K562 (cell line): Measurements from ENCODE around the gene SELENOM. TPM values are rescaled to one million over a fixed set of nuclear protein-coding genes. Genes with fewer than 3 reads are reported as not detected.

Experiments used
- ATAC-seq: fragments of 200-7000 bp; cut with Tn5 transposase; 3 replicates; pipeline ENCODE4 v1.9.1; 2020; ENCODE audit warnings: moderate library complexity
- BruUV-seq: library from RNA; stranded (reverse); fragments of 400-500 nt; replicated peaks from 2 replicates; lab custom pipeline; 2021; lab: Mats Ljungman, UMichigan
- CTCF ChIA-PET: fragments of 300-600 bp; formaldehyde crosslinking; extraction: SDS; loops from one replicate; lab custom pipeline; 2021; ENCODE audit warnings: low intra/inter-chr PET ratio; lab: Yijun Ruan, JAX
- POLR2A ChIA-PET: fragments of 300-600, 350-650 bp; sonication (Branson Sonifier 250); formaldehyde crosslinking; extraction: SDS; loops from one replicate; lab custom pipeline; 2021; ENCODE audit warnings: antibody characterized with exemption, inconsistent platforms; lab: Yijun Ruan, JAX
- DNase-seq, 4 experiments: peaks; one replicate each; pipeline versions ENCODE4 v3.0.0 to v3.0.0-alpha.2; 2011 to 2018; ENCODE audit warnings: low spot score in 3 of 4, mixed read lengths in 3 of 4; ENCODE audit errors: extremely low read depth in 1 of 4
- FAIRE-seq: peaks from 2 replicates; lab custom pipeline; 2011; peaks lifted over from hg19 to GRCh38; lab: Jason Lieb, UNC
- H2AFZ ChIP-seq: 2 replicates; pipeline ENCODE4 v1.6.0; 2011; ENCODE audit warnings: low read depth, low read length, control low read depth, inconsistent platforms
- H3K27ac ChIP-seq: fragments of 200-600 bp; 3 replicates; pipeline ENCODE4 v1.8.0; 2011; ENCODE audit warnings: low read depth, mild to moderate bottlenecking, control low read depth, inconsistent platforms, low read length, moderate library complexity, mixed read lengths; ENCODE audit errors: extremely low read depth
- H3K27me3 ChIP-seq, 2 experiments: fragments of 300-600 bp in 1 of 2; 2 replicates in 1 of 2; 3 replicates in 1 of 2; pipeline versions ENCODE4 v1.6.0 to v1.8.0; 2011; ENCODE audit warnings: inconsistent platforms in 2 of 2, low read length in 2 of 2, mild to moderate bottlenecking in 1 of 2, mixed read lengths in 1 of 2, moderate library complexity in 1 of 2; ENCODE audit not compliant: control insufficient read depth in 2 of 2, insufficient read depth in 2 of 2
- H3K36me3 ChIP-seq: fragments of 300-600 bp; 3 replicates; pipeline ENCODE4 v1.8.0; 2011; ENCODE audit warnings: mild to moderate bottlenecking, low read length, inconsistent platforms; ENCODE audit not compliant: control insufficient read depth, insufficient read depth
- H3K4me1 ChIP-seq, 2 experiments: fragments of 200-600 bp in 1 of 2; replicated peaks in 1 of 2; 2 replicates in 1 of 2; 3 replicates in 1 of 2; pipeline versions ENCODE4 v1.5.1 to v1.8.0; 2011; ENCODE audit warnings: inconsistent platforms in 2 of 2, low read length in 2 of 2, mild to moderate bottlenecking in 1 of 2, mixed read lengths in 1 of 2, moderate library complexity in 1 of 2; ENCODE audit not compliant: control insufficient read depth in 2 of 2, insufficient read depth in 2 of 2
- H3K4me2 ChIP-seq: 2 replicates; pipeline ENCODE4 v1.6.1; 2011; ENCODE audit warnings: low read length, control low read depth, inconsistent platforms, mixed read lengths; ENCODE audit not compliant: insufficient read depth
- H3K4me3 ChIP-seq: fragments of 200-600 bp; sonication (generic), shearing (Covaris generic); 2 replicates; pipeline ENCODE4 v1.5.1; 2016; ENCODE audit warnings: control low read depth, inconsistent platforms
- H3K79me2 ChIP-seq: fragments of 200-600 bp; 3 replicates; pipeline ENCODE4 v1.8.0; 2011; ENCODE audit warnings: low read length, inconsistent platforms; ENCODE audit not compliant: control insufficient read depth, insufficient read depth
- H3K9ac ChIP-seq, 2 experiments: 2 replicates each; pipeline versions ENCODE4 v1.6.0 to v1.6.1; 2011; ENCODE audit warnings: low read depth in 2 of 2, low read length in 2 of 2, control low read depth in 1 of 2, inconsistent platforms in 1 of 2, mild to moderate bottlenecking in 1 of 2, mixed read lengths in 1 of 2; ENCODE audit not compliant: insufficient read depth in 1 of 2
- H3K9me1 ChIP-seq: one replicate; pipeline ENCODE4 v1.6.0; 2011; ENCODE audit warnings: inconsistent platforms, mild to moderate bottlenecking, low read length, moderate library complexity; ENCODE audit not compliant: control insufficient read depth, insufficient read depth
- H3K9me3 ChIP-seq: replicated peaks from 2 replicates; pipeline ENCODE4 v1.5.1; 2011; ENCODE audit warnings: low read depth, low read length, inconsistent platforms; ENCODE audit not compliant: control insufficient read depth, insufficient read depth
- H4K20me1 ChIP-seq: replicated peaks from 2 replicates; pipeline ENCODE4 v1.6.1; 2011; ENCODE audit warnings: low read length, inconsistent platforms, mixed read lengths; ENCODE audit not compliant: control insufficient read depth, insufficient read depth
- ADNP ChIP-seq: fragments of 200-800 bp; sonication (Bioruptor generic); IDR thresholded peaks from 2 replicates; pipeline ENCODE4 v1.6.1; 2016; ENCODE audit warnings: missing genetic modification characterization, missing compliant biosample characterization
- BCL6 ChIP-seq: fragments of 250-450 bp; sonication (Bioruptor Pico); IDR thresholded peaks from 2 replicates; pipeline ENCODE4 v1.4.0; 2020
- BRF1 ChIP-seq: IDR thresholded peaks from 3 replicates; pipeline ENCODE4 v1.6.1; 2011; ENCODE audit warnings: borderline replicate concordance, mild to moderate bottlenecking; ENCODE audit not compliant: insufficient read length; ENCODE audit errors: extremely low read depth
- CBX2 ChIP-seq: fragments of 200-600 bp; sonication (generic); IDR thresholded peaks from one replicate; pipeline ENCODE4 v1.6.1; 2012; ENCODE audit warnings: mild to moderate bottlenecking, low read length, inconsistent platforms; ENCODE audit not compliant: insufficient read depth, poor library complexity, severe bottlenecking
- POLR3G ChIP-seq: IDR thresholded peaks from 2 replicates; pipeline ENCODE4 v1.6.1; 2011; ENCODE audit not compliant: insufficient read length, insufficient replicate concordance; ENCODE audit errors: extremely low read depth
- RAD21 ChIP-seq, 2 experiments: fragments of 250-450 bp in 1 of 2; fragments of 450-650 bp in 1 of 2; sonication (Bioruptor Pico) in 1 of 2; formaldehyde crosslinking in 1 of 2; IDR thresholded peaks in 1 of 2; conservative IDR thresholded peaks in 1 of 2; 2 replicates each; pipeline versions ENCODE4 v1.4.0 to v1.8.0; 2020 to 2022; ENCODE audit warnings: mild to moderate bottlenecking in 2 of 2, moderate library complexity in 1 of 2
- SNIP1 ChIP-seq: fragments of 450-650 bp; IDR thresholded peaks from 2 replicates; pipeline ENCODE4 v1.7.1; 2017; ENCODE audit warnings: low read depth, mild to moderate bottlenecking
- ZNF124 ChIP-seq: sonication (generic); formaldehyde crosslinking; IDR thresholded peaks from 2 replicates; pipeline ENCODE4 v1.8.1; 2022; ENCODE audit warnings: missing genetic modification reagents
- ZNF445 ChIP-seq: fragments of 250-450 bp; sonication (Bioruptor Pico); IDR thresholded peaks from 2 replicates; pipeline ENCODE4 v1.4.0; 2020; ENCODE audit warnings: low read depth, mild to moderate bottlenecking, moderate library complexity
- WGBS: fragments of 100-300 bp; shearing (Covaris generic); methylation state at CpG from one replicate; pipeline ENCODE4 v1.1.6; 2016; ENCODE audit warnings: low coverage, mixed read lengths; ENCODE audit not compliant: insufficient coverage; ENCODE audit errors: missing lambda C conversion rate; 5-methylcytosine and 5-hydroxymethylcytosine counted together
- in situ Hi-C: fragments of 300-500 bp; cut with MboI; formaldehyde crosslinking; loops from 4 replicates; pipeline ENCODE4 v1.15.0; 2018; ENCODE audit warnings: inconsistent platforms, mixed read lengths
- intact Hi-C: fragments of 100-400 bp; cut with micrococcal nuclease; formaldehyde crosslinking; loops from 2 replicates; pipeline ENCODE4 v1.14.2; 2022
- polyA plus RNA-seq, 8 experiments: library from polyadenylated mRNA; depleted of rRNA in 4 of 8; stranded (reverse) in 5 of 8; unstranded in 3 of 8; fragments of >200 nt; fragmentation: Nextera tagmentation in 2 of 8; fragmentation: Illumina TruSeq in 1 of 8; extraction: Ambion mirVana in 2 of 8; extraction: Trizol in 1 of 8; gene quantifications; 2 replicates each; pipeline versions ENCODE4 v1.2.1 to v1.2.3, GENCODE V29; 2011 to 2014; ENCODE audit warnings: inconsistent platforms in 1 of 8, missing spikeins in 1 of 8
- total RNA-seq, 7 experiments: library from RNA; depleted of rRNA in 6 of 7; stranded (reverse); fragments of >200 nt in 6 of 7; fragmentation: Illumina TruSeq in 2 of 7; extraction: Trizol in 2 of 7; gene quantifications; 2 replicates each; pipeline versions ENCODE4 v1.2.1 to v1.2.3, GENCODE V29; 2011 to 2021; ENCODE audit warnings: low replicate concordance in 1 of 7
- TF ChIP-seq, protein P1 (sequence below): sonication (generic); formaldehyde crosslinking; IDR thresholded peaks from 2 replicates; pipeline ENCODE4 v1.8.0; 2022; ENCODE audit warnings: mild to moderate bottlenecking, missing genetic modification reagents
- TF ChIP-seq, protein P2 (sequence below): fragments of 250-450 bp; sonication (Bioruptor Pico); IDR thresholded peaks from 2 replicates; pipeline ENCODE4 v1.5.0; 2020; ENCODE audit warnings: mild to moderate bottlenecking, borderline replicate concordance
- TF ChIP-seq, protein P3 (sequence below), 3 experiments: IDR thresholded peaks in 2 of 3; conservative IDR thresholded peaks in 1 of 3; 2 replicates each; pipeline ENCODE4 v1.5.1; 2011 to 2012; ENCODE audit warnings: low read length in 3 of 3, mild to moderate bottlenecking in 3 of 3, control low read depth in 2 of 3, improper control_type of control experiment in 1 of 3, inconsistent platforms in 1 of 3, low read depth in 1 of 3, mixed read lengths in 1 of 3, moderate library complexity in 1 of 3; ENCODE audit not compliant: insufficient read depth in 2 of 3
- TF ChIP-seq, protein P4 (sequence below): fragments of 450-650 bp; IDR thresholded peaks from 2 replicates; pipeline ENCODE4 v1.6.1; 2017; ENCODE audit warnings: antibody characterized with exemption

The SELENOM gene
- total and polyA plus RNA-seq, 9 of the 15 experiments (the other 6 are each of a cell fraction or from before 2014, with no cell fraction given): 1.2 to 10.6 (median 3.7) TPM

DNA sequence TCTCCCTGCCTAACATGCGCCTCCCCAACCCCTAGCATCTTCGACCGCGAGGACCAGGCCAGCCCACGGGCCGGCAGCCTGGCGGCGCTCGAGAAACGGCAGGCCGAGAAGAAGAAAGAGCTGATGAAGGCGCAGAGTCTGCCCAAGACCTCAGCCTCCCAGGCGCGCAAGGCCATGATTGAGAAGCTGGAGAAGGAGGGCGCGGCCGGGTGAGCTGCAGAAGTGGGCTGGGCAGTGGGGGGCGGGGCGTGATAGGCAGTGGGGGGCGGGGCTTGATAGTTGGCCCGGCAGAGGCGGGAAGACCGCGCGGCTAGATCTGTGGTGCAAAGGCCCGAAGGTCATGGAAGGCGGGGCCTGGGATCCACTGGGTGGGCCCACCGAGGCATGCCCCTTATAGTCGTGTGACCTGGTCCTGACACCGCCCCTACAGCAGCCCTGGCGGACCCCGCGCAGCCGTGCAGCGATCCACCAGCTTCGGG lies 8.7 kb downstream of the SELENOM start:
- Histone ChIP-seq H3K4me2 (no peak overlapping the region; the same call in 1 of the 2 replicates), H4K20me1 (no peaks in the 10 kb centered on the region), H3K27me3 (no peaks in the 10 kb centered on the region), H3K79me2 (no peaks in the 10 kb centered on the region), H3K9me3 (no peaks in the 10 kb centered on the region), H3K36me3 (peaks cover 27% of the 10 kb centered on the region; the same call in 2 of the 3 replicates), H3K4me3 (no peak overlapping the region), H2AFZ (0 out of 2 replicates have a peak overlapping the region, but pooled peaks have one; percentile 45), H3K9ac (peak overlapping the region in 1 of 2 experiments; percentile 65; a peak in 2 of 4 replicates), H3K27ac (no peak overlapping the region), H3K4me1 (peaks cover 10 to 13% of the 10 kb centered on the region in 2 experiments; a peak in 4 of 5 replicates), H3K9me1 (peaks cover 5% of the 10 kb centered on the region)
- ChIA-PET POLR2A (interaction anchor here (1.0 to 1.4 kb wide), 2 partner anchors 9 to 18 kb away, joined by 3 to 4 read pairs; partner anchors contain the start of genes SELENOM and SMTN), CTCF (no interaction called here)
- DNase-seq (peak; percentile 77 to 89 (median 88)), ATAC-seq (peak; percentile 97), FAIRE-seq (peak; percentile 48)
- in situ Hi-C loops (no loop called here), intact Hi-C loops (no loop called here)
- no TSS peak for BruUV-seq
- WGBS: 12% methylated on average over 10 of the region's 36 CpGs
- TF ChIP-seq POLR3G: no peak
- TF ChIP-seq RAD21 (CRISPR knock-in tag; conservative IDR thresholded peaks at IDR 0.05 in 1 of 2, IDR thresholded peaks at IDR 0.05 in 1 of 2): no peak
- no peak for TF ChIP-seq CBX2
- no peak for TF ChIP-seq ZNF445 (CRISPR knock-in tag)
- no peak for TF ChIP-seq ADNP (tag)
- TF ChIP-seq SNIP1: no peak
- no peak for TF ChIP-seq ZNF124 (CRISPR knock-in tag)
- TF ChIP-seq, protein P1, sequence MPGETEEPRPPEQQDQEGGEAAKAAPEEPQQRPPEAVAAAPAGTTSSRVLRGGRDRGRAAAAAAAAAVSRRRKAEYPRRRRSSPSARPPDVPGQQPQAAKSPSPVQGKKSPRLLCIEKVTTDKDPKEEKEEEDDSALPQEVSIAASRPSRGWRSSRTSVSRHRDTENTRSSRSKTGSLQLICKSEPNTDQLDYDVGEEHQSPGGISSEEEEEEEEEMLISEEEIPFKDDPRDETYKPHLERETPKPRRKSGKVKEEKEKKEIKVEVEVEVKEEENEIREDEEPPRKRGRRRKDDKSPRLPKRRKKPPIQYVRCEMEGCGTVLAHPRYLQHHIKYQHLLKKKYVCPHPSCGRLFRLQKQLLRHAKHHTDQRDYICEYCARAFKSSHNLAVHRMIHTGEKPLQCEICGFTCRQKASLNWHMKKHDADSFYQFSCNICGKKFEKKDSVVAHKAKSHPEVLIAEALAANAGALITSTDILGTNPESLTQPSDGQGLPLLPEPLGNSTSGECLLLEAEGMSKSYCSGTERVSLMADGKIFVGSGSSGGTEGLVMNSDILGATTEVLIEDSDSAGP (CRISPR knock-in tag): no peak
- TF ChIP-seq, protein P2, sequence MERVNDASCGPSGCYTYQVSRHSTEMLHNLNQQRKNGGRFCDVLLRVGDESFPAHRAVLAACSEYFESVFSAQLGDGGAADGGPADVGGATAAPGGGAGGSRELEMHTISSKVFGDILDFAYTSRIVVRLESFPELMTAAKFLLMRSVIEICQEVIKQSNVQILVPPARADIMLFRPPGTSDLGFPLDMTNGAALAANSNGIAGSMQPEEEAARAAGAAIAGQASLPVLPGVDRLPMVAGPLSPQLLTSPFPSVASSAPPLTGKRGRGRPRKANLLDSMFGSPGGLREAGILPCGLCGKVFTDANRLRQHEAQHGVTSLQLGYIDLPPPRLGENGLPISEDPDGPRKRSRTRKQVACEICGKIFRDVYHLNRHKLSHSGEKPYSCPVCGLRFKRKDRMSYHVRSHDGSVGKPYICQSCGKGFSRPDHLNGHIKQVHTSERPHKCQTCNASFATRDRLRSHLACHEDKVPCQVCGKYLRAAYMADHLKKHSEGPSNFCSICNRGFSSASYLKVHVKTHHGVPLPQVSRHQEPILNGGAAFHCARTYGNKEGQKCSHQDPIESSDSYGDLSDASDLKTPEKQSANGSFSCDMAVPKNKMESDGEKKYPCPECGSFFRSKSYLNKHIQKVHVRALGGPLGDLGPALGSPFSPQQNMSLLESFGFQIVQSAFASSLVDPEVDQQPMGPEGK (CRISPR knock-in tag): no peak
- TF ChIP-seq, protein P3, sequence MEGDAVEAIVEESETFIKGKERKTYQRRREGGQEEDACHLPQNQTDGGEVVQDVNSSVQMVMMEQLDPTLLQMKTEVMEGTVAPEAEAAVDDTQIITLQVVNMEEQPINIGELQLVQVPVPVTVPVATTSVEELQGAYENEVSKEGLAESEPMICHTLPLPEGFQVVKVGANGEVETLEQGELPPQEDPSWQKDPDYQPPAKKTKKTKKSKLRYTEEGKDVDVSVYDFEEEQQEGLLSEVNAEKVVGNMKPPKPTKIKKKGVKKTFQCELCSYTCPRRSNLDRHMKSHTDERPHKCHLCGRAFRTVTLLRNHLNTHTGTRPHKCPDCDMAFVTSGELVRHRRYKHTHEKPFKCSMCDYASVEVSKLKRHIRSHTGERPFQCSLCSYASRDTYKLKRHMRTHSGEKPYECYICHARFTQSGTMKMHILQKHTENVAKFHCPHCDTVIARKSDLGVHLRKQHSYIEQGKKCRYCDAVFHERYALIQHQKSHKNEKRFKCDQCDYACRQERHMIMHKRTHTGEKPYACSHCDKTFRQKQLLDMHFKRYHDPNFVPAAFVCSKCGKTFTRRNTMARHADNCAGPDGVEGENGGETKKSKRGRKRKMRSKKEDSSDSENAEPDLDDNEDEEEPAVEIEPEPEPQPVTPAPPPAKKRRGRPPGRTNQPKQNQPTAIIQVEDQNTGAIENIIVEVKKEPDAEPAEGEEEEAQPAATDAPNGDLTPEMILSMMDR (IDR thresholded peaks at IDR 0.05 in 2 of 3, conservative IDR thresholded peaks at IDR 0.05 in 1 of 3; ENCODE audit: insufficient read depth in 2 of 3, low read depth in 1 of 3, low read length in 3 of 3): 0 out of 6 replicates have a peak, but pooled peaks of 1 of the 3 experiments have one; percentile 1
- no peak for TF ChIP-seq BCL6 (CRISPR knock-in tag)
- TF ChIP-seq, protein P4, sequence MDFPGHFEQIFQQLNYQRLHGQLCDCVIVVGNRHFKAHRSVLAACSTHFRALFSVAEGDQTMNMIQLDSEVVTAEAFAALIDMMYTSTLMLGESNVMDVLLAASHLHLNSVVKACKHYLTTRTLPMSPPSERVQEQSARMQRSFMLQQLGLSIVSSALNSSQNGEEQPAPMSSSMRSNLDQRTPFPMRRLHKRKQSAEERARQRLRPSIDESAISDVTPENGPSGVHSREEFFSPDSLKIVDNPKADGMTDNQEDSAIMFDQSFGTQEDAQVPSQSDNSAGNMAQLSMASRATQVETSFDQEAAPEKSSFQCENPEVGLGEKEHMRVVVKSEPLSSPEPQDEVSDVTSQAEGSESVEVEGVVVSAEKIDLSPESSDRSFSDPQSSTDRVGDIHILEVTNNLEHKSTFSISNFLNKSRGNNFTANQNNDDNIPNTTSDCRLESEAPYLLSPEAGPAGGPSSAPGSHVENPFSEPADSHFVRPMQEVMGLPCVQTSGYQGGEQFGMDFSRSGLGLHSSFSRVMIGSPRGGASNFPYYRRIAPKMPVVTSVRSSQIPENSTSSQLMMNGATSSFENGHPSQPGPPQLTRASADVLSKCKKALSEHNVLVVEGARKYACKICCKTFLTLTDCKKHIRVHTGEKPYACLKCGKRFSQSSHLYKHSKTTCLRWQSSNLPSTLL: no peak
- no peak for TF ChIP-seq BRF1
